Omental fat pad (tissue), 4 donors: ENCODE results near the gene ALPK3. TPM values are rescaled to one million over a fixed set of nuclear protein-coding genes. Genes with fewer than 3 reads are reported as not detected.

Experiments used
- ATAC-seq: fragments of 150-250 bp; one replicate; pipeline ENCODE4 v1.9.1; 2016; ENCODE audit warnings: mild to moderate bottlenecking, moderate library complexity; ENCODE audit not compliant: low FRiP score
- DNase-seq: peaks from one replicate; pipeline ENCODE4 v3.0.0-alpha.2; 2019; ENCODE audit warnings: low spot score
- CTCF ChIP-seq, 3 donors: fragments of 450-650 bp; IDR thresholded peaks; one replicate each; pipeline ENCODE4 v1.5.1; 2016 to 2017; ENCODE audit warnings: antibody characterized with exemption in 3 of 3, mild to moderate bottlenecking in 3 of 3, moderate library complexity in 2 of 3
- total RNA-seq, 4 donors: library from RNA; depleted of rRNA; stranded (reverse); fragments of >200 nt; gene quantifications; one replicate each; pipeline ENCODE4 v1.1.0, GENCODE V29; 2016

Gene ALPK3
- total RNA-seq, 4 donors from 2014 or later: 3.1 to 7.7 (median 3.8) TPM

DNA sequence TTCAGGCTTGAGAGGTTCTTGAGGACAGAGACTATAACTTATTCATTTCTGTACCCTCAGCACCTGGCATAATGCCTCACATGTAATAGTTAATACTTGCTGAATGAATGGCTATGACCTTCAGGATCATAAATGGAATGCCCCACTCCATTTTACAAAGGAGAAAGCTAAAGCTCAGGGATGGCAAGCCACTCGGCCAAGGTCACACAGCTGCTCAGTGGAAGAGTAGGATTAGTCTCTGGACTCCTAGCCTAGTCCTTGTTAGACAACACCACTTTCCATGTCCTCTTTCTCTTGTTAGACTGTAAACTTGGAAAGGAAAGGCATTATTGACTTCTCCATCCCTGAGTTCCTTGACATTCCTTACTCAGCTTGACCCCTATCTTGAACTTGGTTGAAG is 3.2 kb upstream of the ALPK3 start:
- TF ChIP-seq CTCF (IDR thresholded peaks at IDR 0.05): no peak
- no peak for DNase-seq
- ATAC-seq: no peak

- no peak for TF ChIP-seq CTCF (IDR thresholded peaks at IDR 0.05)
- no peak for DNase-seq
- ATAC-seq: no peak
Observed at GRCh38 chr15:84814916-84815315, 2.2 kb upstream of the ALPK3 start.

DNA sequence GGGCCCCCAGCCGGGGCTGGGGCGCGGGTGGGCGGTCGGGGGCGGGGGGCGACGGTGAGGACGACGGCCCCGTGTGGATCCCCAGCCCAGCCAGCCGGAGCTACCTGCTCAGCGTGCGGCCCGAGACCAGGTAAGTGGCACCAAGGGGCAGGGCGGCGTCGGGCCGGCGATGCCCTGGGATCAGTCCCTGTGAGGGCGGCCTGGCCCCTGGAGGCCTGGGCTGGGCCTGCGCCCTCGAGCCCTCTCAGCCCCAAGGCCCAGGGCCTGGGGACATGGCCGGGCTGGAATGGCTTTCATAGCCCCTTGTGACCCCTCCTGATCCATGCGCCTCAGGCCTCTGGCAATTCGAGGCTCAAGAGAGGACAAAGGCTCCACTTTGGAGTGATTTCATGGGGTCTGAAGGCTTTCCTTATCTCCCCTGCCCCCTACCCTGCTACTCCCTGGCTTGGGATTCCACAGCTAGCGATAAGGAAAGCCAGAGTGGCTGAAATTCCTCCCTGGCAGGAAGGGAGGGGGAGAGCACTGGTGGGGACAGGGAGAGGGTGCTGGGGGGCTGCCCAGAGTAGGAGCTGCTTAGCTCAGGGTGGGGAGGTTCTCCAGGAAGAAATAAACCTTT is 418 bp downstream of the ALPK3 start:
- no peak for ATAC-seq
- TF ChIP-seq CTCF (IDR thresholded peaks at IDR 0.05): no peak
- no peak for DNase-seq

- no peak for TF ChIP-seq CTCF (IDR thresholded peaks at IDR 0.05)
- ATAC-seq: no peak
Observed at GRCh38 chr15:84818261-84819131, 1.3 kb downstream of the ALPK3 start.

GRCh38 chr15:84819291-84819768 is 2.2 kb downstream of the ALPK3 start:
- no peak for TF ChIP-seq CTCF (IDR thresholded peaks at IDR 0.05)
- DNase-seq (no peak), ATAC-seq (no peak)

More at GRCh38 chr15:84818261-84819131, 1.3 kb downstream of the ALPK3 start:
- no peak for DNase-seq

GRCh38 chr15:84819791-84820190 is 2.6 kb downstream of the ALPK3 start:
- TF ChIP-seq CTCF (IDR thresholded peaks at IDR 0.05): no peak
- no peak for ATAC-seq
- DNase-seq: no peak
